Sigmoid colon (tissue), 4 donors: ENCODE measurements around the gene MAGI2.

Experiments used
- CTCF ChIP-seq, 4 experiments: fragments of 450-650 bp in 3 of 4; fragments of 200-600 bp in 1 of 4; IDR thresholded peaks; one replicate each; pipeline ENCODE4 v1.5.1; 2016 to 2019; ENCODE audit warnings: antibody characterized with exemption in 4 of 4, mild to moderate bottlenecking in 3 of 4, moderate library complexity in 2 of 4
- EP300 ChIP-seq, 4 donors: sonication (generic); formaldehyde crosslinking; IDR thresholded peaks; one replicate each; pipeline ENCODE4 v1.6.1; 2017; ENCODE audit warnings: antibody characterized with exemption in 4 of 4
- POLR2A ChIP-seq, 2 donors: fragments of 450-650 bp; IDR thresholded peaks; one replicate each; pipeline ENCODE4 v1.6.1; 2016; ENCODE audit warnings: antibody characterized with exemption in 2 of 2, mild to moderate bottlenecking in 2 of 2, moderate library complexity in 2 of 2
- POLR2AphosphoS5 ChIP-seq, 4 donors: sonication (generic); formaldehyde crosslinking; IDR thresholded peaks; one replicate each; pipeline ENCODE4 v1.6.1; 2017; ENCODE audit warnings: antibody characterized with exemption in 4 of 4

DNA sequence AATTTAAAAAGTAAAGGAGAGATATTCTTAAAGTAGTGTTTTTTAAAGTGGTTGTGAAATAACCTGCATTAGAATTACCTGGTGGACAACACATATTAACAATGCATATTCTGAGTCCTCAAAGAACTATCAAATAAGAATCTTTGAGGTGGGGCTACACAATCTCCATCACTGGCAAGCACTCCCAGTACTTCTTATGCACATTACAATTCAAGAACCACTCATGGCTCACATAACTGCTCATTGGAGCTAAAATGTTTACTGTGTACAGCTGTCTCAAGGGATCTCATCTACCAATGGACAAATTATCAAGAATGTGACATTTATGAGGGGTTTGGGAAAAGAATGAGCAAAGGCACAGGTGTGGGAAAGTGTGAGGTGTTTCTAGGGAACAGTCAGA is 962.9 kb downstream of the MAGI2 start:
- TF ChIP-seq CTCF (IDR thresholded peaks at IDR 0.05) (no peak), POLR2A (IDR thresholded peaks at IDR 0.05) (no peak), POLR2AphosphoS5 (IDR thresholded peaks at IDR 0.05) (no peak), EP300 (IDR thresholded peaks at IDR 0.05) (no peak)
